SK-N-SH (cell line): ENCODE measurements around the gene LPGAT1. TPM values are rescaled to one million over a fixed set of nuclear protein-coding genes. Genes with fewer than 3 reads are reported as not detected.

Experiments used
- CTCF ChIA-PET: fragments of 300-600, 350-600 bp; formaldehyde crosslinking; extraction: SDS; loops from one replicate; lab custom pipeline; 2021; lab: Yijun Ruan, JAX
- POLR2A ChIA-PET: fragments of 350-600 bp; sonication (Branson Sonifier 250); formaldehyde crosslinking; extraction: SDS; loops from one replicate; lab custom pipeline; 2020; ENCODE audit warnings: antibody characterized with exemption, inconsistent platforms; lab: Yijun Ruan, JAX
- DNase-seq: peaks from one replicate; pipeline ENCODE4 v3.0.0; 2012
- H2AFZ ChIP-seq: fragments of 200-600 bp; sonication (generic); 2 replicates; pipeline ENCODE4 v1.8.1; 2016; ENCODE audit warnings: antibody characterized with exemption, mild to moderate bottlenecking, low read depth
- H3F3A ChIP-seq: fragments of 200-600 bp; sonication (generic); replicated peaks from 2 replicates; pipeline ENCODE3; 2016; ENCODE audit warnings: antibody characterized with exemption, mild to moderate bottlenecking; ENCODE audit not compliant: insufficient read depth
- H3K27ac ChIP-seq, 2 experiments: fragments of 200-500 bp in 1 of 2; fragments of 200-600 bp in 1 of 2; sonication (Bioruptor generic) in 1 of 2; sonication (generic), shearing (Covaris generic) in 1 of 2; 2 replicates each; pipeline versions ENCODE4 v1.5.1 to v1.6.1; 2014 to 2016; ENCODE audit warnings: low read depth in 2 of 2, inconsistent platforms in 1 of 2, low read length in 1 of 2, mild to moderate bottlenecking in 1 of 2, mixed read lengths in 1 of 2
- H3K27me3 ChIP-seq: fragments of 200-600 bp; sonication (generic), shearing (Covaris generic); 2 replicates; pipeline ENCODE4 v1.6.1; 2016; ENCODE audit warnings: mixed run types; ENCODE audit not compliant: insufficient read depth
- H3K36me3 ChIP-seq, 2 experiments: fragments of 200-500 bp in 1 of 2; fragments of 200-600 bp in 1 of 2; sonication (Bioruptor generic) in 1 of 2; sonication (generic) in 1 of 2; replicated peaks in 1 of 2; 2 replicates each; pipeline versions ENCODE3 to v1.5.1; 2014 to 2016; ENCODE audit warnings: low read length in 1 of 2, mild to moderate bottlenecking in 1 of 2; ENCODE audit not compliant: insufficient read depth in 2 of 2, control insufficient read depth in 1 of 2
- H3K4me1 ChIP-seq, 2 experiments: fragments of 200-500 bp in 1 of 2; fragments of 200-600 bp in 1 of 2; sonication (Bioruptor generic) in 1 of 2; sonication (generic), shearing (Covaris generic) in 1 of 2; 2 replicates each; pipeline versions ENCODE4 v1.5.1 to v1.6.1; 2014 to 2016; ENCODE audit warnings: low read depth in 1 of 2, low read length in 1 of 2, mixed run types in 1 of 2; ENCODE audit not compliant: insufficient read depth in 2 of 2, control insufficient read depth in 1 of 2
- H3K4me2 ChIP-seq: fragments of 200-600 bp; sonication (generic), shearing (Covaris generic); 2 replicates; pipeline ENCODE4 v1.6.1; 2017; ENCODE audit warnings: mixed run types
- H3K4me3 ChIP-seq, 2 experiments: fragments of 200-500 bp in 1 of 2; fragments of 200-600 bp in 1 of 2; sonication (Bioruptor generic) in 1 of 2; sonication (generic), shearing (Covaris generic) in 1 of 2; 2 replicates each; pipeline versions ENCODE4 v1.5.1 to v1.8.1; 2014 to 2016; ENCODE audit warnings: low read depth in 2 of 2, inconsistent platforms in 1 of 2, low read length in 1 of 2, mild to moderate bottlenecking in 1 of 2, mixed read lengths in 1 of 2, moderate library complexity in 1 of 2
- H3K79me2 ChIP-seq: fragments of 200-600 bp; sonication (generic); 2 replicates; pipeline ENCODE4 v1.8.1; 2017; ENCODE audit warnings: mild to moderate bottlenecking; ENCODE audit not compliant: insufficient read depth
- H3K9ac ChIP-seq: fragments of 200-600 bp; sonication (generic); 2 replicates; pipeline ENCODE4 v1.6.1; 2017; ENCODE audit warnings: mixed run types
- H3K9me2 ChIP-seq: fragments of 200-600 bp; sonication (generic); 2 replicates; pipeline ENCODE4 v1.6.1; 2017; ENCODE audit warnings: mixed run types
- H3K9me3 ChIP-seq: fragments of 200-600 bp; sonication (generic); 2 replicates; pipeline ENCODE4 v1.6.1; 2017; ENCODE audit warnings: mixed run types, mild to moderate bottlenecking, moderate library complexity
- H4K20me1 ChIP-seq: fragments of 200-600 bp; sonication (generic); 2 replicates; pipeline ENCODE4 v1.6.1; 2017; ENCODE audit warnings: mild to moderate bottlenecking, mixed run types; ENCODE audit not compliant: insufficient read depth
- ELF1 ChIP-seq: IDR thresholded peaks from 2 replicates; pipeline ENCODE4 v1.4.0; 2012
- EP300 ChIP-seq, 2 experiments: IDR thresholded peaks; 2 replicates each; pipeline versions ENCODE4 v1.4.0 to v1.6.1; 2012; ENCODE audit warnings: borderline replicate concordance in 1 of 2, low read depth in 1 of 2, low read length in 1 of 2
- GABPA ChIP-seq: IDR thresholded peaks from 2 replicates; pipeline ENCODE4 v1.4.0; 2012; ENCODE audit warnings: low read depth, mild to moderate bottlenecking
- JUND ChIP-seq: IDR thresholded peaks from 2 replicates; pipeline ENCODE4 v1.4.0; 2012
- MEF2A ChIP-seq: IDR thresholded peaks from 2 replicates; pipeline ENCODE4 v1.4.0; 2012; ENCODE audit warnings: low read depth, borderline replicate concordance
- NFIC ChIP-seq: IDR thresholded peaks from 2 replicates; pipeline ENCODE4 v1.4.0; 2012; ENCODE audit warnings: borderline replicate concordance
- RAD21 ChIP-seq: IDR thresholded peaks from 2 replicates; pipeline ENCODE4 v1.6.1; 2012; ENCODE audit warnings: mild to moderate bottlenecking, low read length
- RXRA ChIP-seq: IDR thresholded peaks from 2 replicates; pipeline ENCODE4 v1.4.0; 2012; ENCODE audit warnings: low read depth, mild to moderate bottlenecking, borderline replicate concordance
- YY1 ChIP-seq: IDR thresholded peaks from 2 replicates; pipeline ENCODE4 v1.4.0; 2012; ENCODE audit warnings: low read depth, mild to moderate bottlenecking
- WGBS: methylation state at CpG from one replicate; pipeline ENCODE4 v1.1.6; 2017; ENCODE audit warnings: low lambda C conversion rate; 5-methylcytosine and 5-hydroxymethylcytosine counted together
- polyA plus RNA-seq, 3 experiments: library from polyadenylated mRNA; depleted of rRNA; stranded (reverse); fragments of >200 nt; gene quantifications; 2 replicates each; pipeline ENCODE4 v1.2.3, GENCODE V29; 2012
- TF ChIP-seq, protein P1 (sequence below): IDR thresholded peaks from 2 replicates; pipeline ENCODE4 v1.6.1; 2012; ENCODE audit warnings: mild to moderate bottlenecking, low read depth, low read length, moderate library complexity
- TF ChIP-seq, protein P2 (sequence below): fragments of 150-350 bp; IDR thresholded peaks from 2 replicates; pipeline ENCODE4 v1.6.1; 2017; ENCODE audit warnings: antibody characterized with exemption, low read length, low read depth, borderline replicate concordance
- TF ChIP-seq, protein P3 (sequence below): IDR thresholded peaks from 2 replicates; pipeline ENCODE4 v1.4.0; 2012; ENCODE audit warnings: low read depth
- TF ChIP-seq, protein P4 (sequence below): IDR thresholded peaks from 2 replicates; pipeline ENCODE4; 2012

LPGAT1 gene
- polyA plus RNA-seq, 1 of the 3 experiments (the other 2 are of a cell fraction), result 4.8 TPM

DNA sequence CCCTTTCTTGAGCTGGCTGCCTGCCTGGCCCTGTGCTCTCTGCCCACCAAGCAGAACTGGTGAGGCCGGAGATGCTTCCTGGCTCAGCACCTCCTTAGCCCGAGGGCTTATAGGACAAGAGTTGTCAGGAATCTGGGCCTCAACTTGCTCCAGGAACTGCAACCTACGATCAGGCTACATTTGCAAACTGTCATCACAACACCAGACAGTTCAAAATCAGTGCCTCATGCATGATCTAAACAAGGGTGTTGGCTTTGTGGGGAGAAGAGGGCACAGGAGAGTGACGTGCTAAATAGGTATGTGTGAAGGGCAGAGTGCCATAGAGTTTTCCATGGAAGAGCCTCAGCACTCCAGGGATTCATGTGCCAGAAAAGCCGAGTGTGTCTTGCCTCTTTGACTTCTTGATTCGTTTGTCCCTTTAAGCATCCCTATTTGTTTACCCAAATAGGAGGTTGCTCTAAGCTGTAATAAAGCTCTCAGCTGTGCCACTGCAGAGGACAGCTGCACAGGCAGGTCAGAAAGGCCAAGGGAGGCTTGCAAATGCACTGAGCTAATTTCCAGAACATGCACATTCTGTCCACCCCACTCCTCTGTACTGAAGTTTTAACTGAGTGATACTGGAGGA is 125.0 kb downstream of the LPGAT1 start (continued):
- TF ChIP-seq, protein P1, sequence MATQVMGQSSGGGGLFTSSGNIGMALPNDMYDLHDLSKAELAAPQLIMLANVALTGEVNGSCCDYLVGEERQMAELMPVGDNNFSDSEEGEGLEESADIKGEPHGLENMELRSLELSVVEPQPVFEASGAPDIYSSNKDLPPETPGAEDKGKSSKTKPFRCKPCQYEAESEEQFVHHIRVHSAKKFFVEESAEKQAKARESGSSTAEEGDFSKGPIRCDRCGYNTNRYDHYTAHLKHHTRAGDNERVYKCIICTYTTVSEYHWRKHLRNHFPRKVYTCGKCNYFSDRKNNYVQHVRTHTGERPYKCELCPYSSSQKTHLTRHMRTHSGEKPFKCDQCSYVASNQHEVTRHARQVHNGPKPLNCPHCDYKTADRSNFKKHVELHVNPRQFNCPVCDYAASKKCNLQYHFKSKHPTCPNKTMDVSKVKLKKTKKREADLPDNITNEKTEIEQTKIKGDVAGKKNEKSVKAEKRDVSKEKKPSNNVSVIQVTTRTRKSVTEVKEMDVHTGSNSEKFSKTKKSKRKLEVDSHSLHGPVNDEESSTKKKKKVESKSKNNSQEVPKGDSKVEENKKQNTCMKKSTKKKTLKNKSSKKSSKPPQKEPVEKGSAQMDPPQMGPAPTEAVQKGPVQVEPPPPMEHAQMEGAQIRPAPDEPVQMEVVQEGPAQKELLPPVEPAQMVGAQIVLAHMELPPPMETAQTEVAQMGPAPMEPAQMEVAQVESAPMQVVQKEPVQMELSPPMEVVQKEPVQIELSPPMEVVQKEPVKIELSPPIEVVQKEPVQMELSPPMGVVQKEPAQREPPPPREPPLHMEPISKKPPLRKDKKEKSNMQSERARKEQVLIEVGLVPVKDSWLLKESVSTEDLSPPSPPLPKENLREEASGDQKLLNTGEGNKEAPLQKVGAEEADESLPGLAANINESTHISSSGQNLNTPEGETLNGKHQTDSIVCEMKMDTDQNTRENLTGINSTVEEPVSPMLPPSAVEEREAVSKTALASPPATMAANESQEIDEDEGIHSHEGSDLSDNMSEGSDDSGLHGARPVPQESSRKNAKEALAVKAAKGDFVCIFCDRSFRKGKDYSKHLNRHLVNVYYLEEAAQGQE, result no peak
- TF ChIP-seq RXRA (no peak), GABPA (no peak)
- TF ChIP-seq, all 33 proteins: peak for 0

DNA sequence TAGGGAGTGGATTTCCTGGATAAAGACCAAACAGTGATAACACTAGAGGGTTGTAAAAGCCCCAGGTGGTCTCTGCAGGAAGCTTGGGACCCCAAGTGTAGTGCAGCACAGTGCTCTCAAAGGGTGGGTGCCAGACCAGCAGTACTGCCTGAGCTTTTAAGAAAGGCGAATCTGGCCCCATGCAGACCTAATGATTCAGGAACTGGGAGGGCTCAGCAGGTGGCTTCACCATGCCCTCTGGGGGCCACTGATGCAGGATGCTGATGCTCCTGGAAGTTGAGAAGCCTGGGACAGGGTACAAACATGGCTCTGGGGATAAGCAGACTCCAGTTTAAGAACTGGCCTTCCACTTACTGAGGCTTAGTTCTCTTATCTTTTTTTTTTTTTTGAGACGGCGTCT is 126.0 kb downstream of the LPGAT1 start:
- WGBS, result 91% methylated on average over 3 of the region's 3 CpGs
- H2AFZ ChIP-seq, result no peak overlapping the region
- POLR2A ChIA-PET, result no interaction called here
- no peak overlapping the region for H3K9ac ChIP-seq
- no peaks in the 10 kb centered on the region for H3K9me2 ChIP-seq
- CTCF ChIA-PET, result interaction anchor here (1.2 to 4.3 kb wide), 3 partner anchors 14 to 125 kb away, joined by 3 to 19 read pairs (median 6); no protein-coding TSS in a partner anchor
- no peak overlapping the region for H3K4me3 ChIP-seq
- peaks cover 0 to 12% of the 10 kb centered on the region in 2 experiments; a peak in 1 of 4 replicates for H3K4me1 ChIP-seq
- no peaks in the 10 kb centered on the region for H3K36me3 ChIP-seq
- TF ChIP-seq RAD21 (no peak), ELF1 (no peak), JUND (no peak), YY1 (no peak), EP300 (IDR thresholded peaks at IDR 0.05; ENCODE audit: borderline replicate concordance in 1 of 2, low read depth in 1 of 2, low read length in 1 of 2) (no peak), NFIC (no peak), MEF2A (no peak)
- TF ChIP-seq, protein P2, sequence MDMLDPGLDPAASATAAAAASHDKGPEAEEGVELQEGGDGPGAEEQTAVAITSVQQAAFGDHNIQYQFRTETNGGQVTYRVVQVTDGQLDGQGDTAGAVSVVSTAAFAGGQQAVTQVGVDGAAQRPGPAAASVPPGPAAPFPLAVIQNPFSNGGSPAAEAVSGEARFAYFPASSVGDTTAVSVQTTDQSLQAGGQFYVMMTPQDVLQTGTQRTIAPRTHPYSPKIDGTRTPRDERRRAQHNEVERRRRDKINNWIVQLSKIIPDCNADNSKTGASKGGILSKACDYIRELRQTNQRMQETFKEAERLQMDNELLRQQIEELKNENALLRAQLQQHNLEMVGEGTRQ, result no peak
- TF ChIP-seq, protein P3, sequence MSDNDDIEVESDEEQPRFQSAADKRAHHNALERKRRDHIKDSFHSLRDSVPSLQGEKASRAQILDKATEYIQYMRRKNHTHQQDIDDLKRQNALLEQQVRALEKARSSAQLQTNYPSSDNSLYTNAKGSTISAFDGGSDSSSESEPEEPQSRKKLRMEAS, result no peak
- TF ChIP-seq, protein P4, sequence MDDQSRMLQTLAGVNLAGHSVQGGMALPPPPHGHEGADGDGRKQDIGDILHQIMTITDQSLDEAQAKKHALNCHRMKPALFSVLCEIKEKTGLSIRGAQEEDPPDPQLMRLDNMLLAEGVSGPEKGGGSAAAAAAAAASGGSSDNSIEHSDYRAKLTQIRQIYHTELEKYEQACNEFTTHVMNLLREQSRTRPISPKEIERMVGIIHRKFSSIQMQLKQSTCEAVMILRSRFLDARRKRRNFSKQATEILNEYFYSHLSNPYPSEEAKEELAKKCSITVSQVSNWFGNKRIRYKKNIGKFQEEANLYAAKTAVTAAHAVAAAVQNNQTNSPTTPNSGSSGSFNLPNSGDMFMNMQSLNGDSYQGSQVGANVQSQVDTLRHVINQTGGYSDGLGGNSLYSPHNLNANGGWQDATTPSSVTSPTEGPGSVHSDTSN, result no peak
- no peaks in the 10 kb centered on the region for H4K20me1 ChIP-seq
- no peaks in the 10 kb centered on the region for H3F3A ChIP-seq
- no peak for DNase-seq
- no peaks in the 10 kb centered on the region for H3K27me3 ChIP-seq
- no peak overlapping the region; a peak in 1 of 4 replicates for H3K27ac ChIP-seq
- H3K4me2 ChIP-seq, result no peak overlapping the region
- H3K79me2 ChIP-seq, result no peaks in the 10 kb centered on the region
- no peaks in the 10 kb centered on the region for H3K9me3 ChIP-seq
